GM04503 (cell line): ENCODE measurements around the gene FAM107B.
"Not testable (repeated sequence)": the region's sequence is repeated elsewhere in the genome, so short reads cannot be mapped to it uniquely, and the experiment has no call there.

Experiments used
- DNase-seq: peaks from one replicate; pipeline ENCODE4 v3.0.0-alpha.2; 2012; ENCODE audit warnings: low read depth

Gene FAM107B

GRCh38 chr10:14661818-14662217 lies 112.9 kb downstream of the FAM107B start:
- no peak for DNase-seq

GRCh38 chr10:14660831-14661230 lies 113.9 kb downstream of the FAM107B start:
- DNase-seq = no peak

- no peak for DNase-seq
Measured at GRCh38 chr10:14659626-14660196, 115.0 kb downstream of the FAM107B start.

GRCh38 chr10:14659137-14659536 lies 115.6 kb downstream of the FAM107B start:
- not testable (repeated sequence) for DNase-seq

- peak; percentile 27 for DNase-seq
Measured at GRCh38 chr10:14658331-14659127, 116.2 kb downstream of the FAM107B start.

GRCh38 chr10:14656052-14656730 lies 118.5 kb downstream of the FAM107B start:
- no peak for DNase-seq

- DNase-seq = no peak
Measured at GRCh38 chr10:14654821-14655382, 119.8 kb downstream of the FAM107B start.

GRCh38 chr10:14653271-14654161 lies 121.2 kb downstream of the FAM107B start:
- peak; percentile 61 for DNase-seq

GRCh38 chr10:14652816-14653215 lies 121.9 kb downstream of the FAM107B start:
- no peak for DNase-seq

GRCh38 chr10:14652067-14652466 lies 122.6 kb downstream of the FAM107B start:
- DNase-seq = no peak

GRCh38 chr10:14649739-14650138 lies 125.0 kb downstream of the FAM107B start:
- DNase-seq = no peak

- no peak for DNase-seq
Measured at GRCh38 chr10:14648946-14649345, 125.8 kb downstream of the FAM107B start.

- peak; percentile 42 for DNase-seq
Measured at GRCh38 chr10:14648005-14648765, 126.5 kb downstream of the FAM107B start.

- DNase-seq = no peak
Measured at GRCh38 chr10:14645239-14645960, 129.3 kb downstream of the FAM107B start.

- DNase-seq = no peak
Measured at GRCh38 chr10:14639637-14640036, 135.1 kb downstream of the FAM107B start.

- no peak for DNase-seq
Measured at GRCh38 chr10:14635043-14635710, 139.5 kb downstream of the FAM107B start.

GRCh38 chr10:14634572-14634971 lies 140.1 kb downstream of the FAM107B start:
- not testable (repeated sequence) for DNase-seq

- DNase-seq = no peak
Measured at GRCh38 chr10:14625765-14626525, 148.8 kb downstream of the FAM107B start.

- no peak for DNase-seq
Measured at GRCh38 chr10:14625192-14625631, 149.5 kb downstream of the FAM107B start.
